Stimulated activated CD8-positive, alpha-beta memory T cell treated with anti-CD3 and anti-CD28 coated beads, Interleukin-7, amount 100 ng/mL, for 48 hours (primary cell): ENCODE results near the gene ZDHHC3.
"Not testable (repeated sequence)": the region's sequence is repeated elsewhere in the genome, so short reads cannot be mapped to it uniquely, and the experiment has no call there.

Source experiments
- DNase-seq, 2 donors: peaks; one replicate each; pipeline ENCODE4 v3.0.0-alpha.2; 2020; ENCODE audit warnings: low read depth in 1 of 2; ENCODE audit errors: extremely low read depth in 1 of 2

Gene ZDHHC3

GRCh38 chr3:44966795-44967278 is 9.1 kb downstream of the ZDHHC3 start:
- no peak for DNase-seq

GRCh38 chr3:44965165-44965564 is 10.8 kb downstream of the ZDHHC3 start:
- no peak for DNase-seq

GRCh38 chr3:44963571-44964325 is 12.2 kb downstream of the ZDHHC3 start:
- no peak for DNase-seq

- no peak for DNase-seq
These were observed 13.2 kb downstream of the ZDHHC3 start for GRCh38 chr3:44962621-44963393.

GRCh38 chr3:44961888-44962287 is 14.1 kb downstream of the ZDHHC3 start:
- DNase-seq, result no peak

- DNase-seq, result no peak
These were observed 15.5 kb downstream of the ZDHHC3 start for GRCh38 chr3:44960387-44961026.

- DNase-seq, result no peak
These were observed 17.6 kb downstream of the ZDHHC3 start for GRCh38 chr3:44958386-44958785.

GRCh38 chr3:44957986-44958385 is 18.0 kb downstream of the ZDHHC3 start:
- no peak for DNase-seq

- DNase-seq, result no peak
These were observed 20.1 kb downstream of the ZDHHC3 start for GRCh38 chr3:44955917-44956316.

GRCh38 chr3:44954962-44955361 is 21.0 kb downstream of the ZDHHC3 start:
- no peak for DNase-seq

- no peak for DNase-seq
These were observed 21.7 kb downstream of the ZDHHC3 start for GRCh38 chr3:44954304-44954703.

GRCh38 chr3:44952689-44953088 is 23.3 kb downstream of the ZDHHC3 start:
- DNase-seq, result no peak

- DNase-seq, result no peak
These were observed 25.7 kb downstream of the ZDHHC3 start for GRCh38 chr3:44950275-44950734.

- DNase-seq, result not testable (repeated sequence)
These were observed 26.2 kb downstream of the ZDHHC3 start for GRCh38 chr3:44949770-44950169.

GRCh38 chr3:44948239-44948638 is 27.7 kb downstream of the ZDHHC3 start:
- DNase-seq, result no peak

- DNase-seq, result no peak
These were observed 33.6 kb downstream of the ZDHHC3 start for GRCh38 chr3:44942202-44942921.

GRCh38 chr3:44939581-44940036 is 36.4 kb downstream of the ZDHHC3 start:
- DNase-seq, result no peak

GRCh38 chr3:44932986-44933944 is 42.7 kb downstream of the ZDHHC3 start:
- no peak for DNase-seq

- DNase-seq, result no peak
These were observed 43.7 kb downstream of the ZDHHC3 start for GRCh38 chr3:44932271-44932670.

GRCh38 chr3:44931791-44932190 is 44.2 kb downstream of the ZDHHC3 start:
- DNase-seq, result no peak
